Measurements from ENCODE around the gene C19orf25.

- TF ChIP-seq GATA3 (IDR thresholded peaks at IDR 0.05; ENCODE audit: low read depth, low read length) (no peak), GATA2 (IDR thresholded peaks at IDR 0.05; ENCODE audit: low read depth, low read length) (no peak)
These were observed 44.4 kb downstream of the C19orf25 start for GRCh38 chr19:1434577-1435060.
